Measurements from ENCODE around the gene NKD2.
"Not testable (repeated sequence)": the region's sequence is repeated elsewhere in the genome, so short reads cannot be mapped to it uniquely, and the experiment has no call there.

Gene NKD2

GRCh38 chr5:979100-979817 is 29.3 kb upstream of the NKD2 start:
- DNase-seq: no peak

GRCh38 chr5:980001-980588 is 28.5 kb upstream of the NKD2 start:
- no peak for DNase-seq

- no peak for DNase-seq
Measured at GRCh38 chr5:980966-981365, 27.6 kb upstream of the NKD2 start.

GRCh38 chr5:981456-981855 is 27.1 kb upstream of the NKD2 start:
- no peak for DNase-seq

- DNase-seq: peak; percentile 74
Measured at GRCh38 chr5:982377-983237, 26.0 kb upstream of the NKD2 start.

GRCh38 chr5:983238-983524 is 25.4 kb upstream of the NKD2 start:
- DNase-seq: no peak

- no peak for DNase-seq
Measured at GRCh38 chr5:983568-983967, 25.0 kb upstream of the NKD2 start.

- DNase-seq: no peak
Measured at GRCh38 chr5:984774-985173, 23.8 kb upstream of the NKD2 start.

GRCh38 chr5:987761-988160 is 20.8 kb upstream of the NKD2 start:
- DNase-seq: no peak

- no peak for DNase-seq
Measured at GRCh38 chr5:988322-988721, 20.3 kb upstream of the NKD2 start.

GRCh38 chr5:989961-990530 is 18.6 kb upstream of the NKD2 start:
- DNase-seq: no peak

- no peak for DNase-seq
Measured at GRCh38 chr5:991472-992267, 16.9 kb upstream of the NKD2 start.

GRCh38 chr5:994272-994607 is 14.4 kb upstream of the NKD2 start:
- no peak for DNase-seq

- DNase-seq: no peak
Measured at GRCh38 chr5:994821-995220, 13.8 kb upstream of the NKD2 start.

GRCh38 chr5:995318-995717 is 13.3 kb upstream of the NKD2 start:
- DNase-seq: no peak

- no peak for DNase-seq
Measured at GRCh38 chr5:997001-997474, 11.6 kb upstream of the NKD2 start.

- DNase-seq: no peak
Measured at GRCh38 chr5:997711-998110, 10.9 kb upstream of the NKD2 start.

- no peak for DNase-seq
Measured at GRCh38 chr5:998246-999031, 10.2 kb upstream of the NKD2 start.

GRCh38 chr5:999032-999501 is 9.5 kb upstream of the NKD2 start:
- DNase-seq: no peak

GRCh38 chr5:999724-1000123 is 8.9 kb upstream of the NKD2 start:
- no peak for DNase-seq

- DNase-seq: no peak
Measured at GRCh38 chr5:1000329-1000728, 8.3 kb upstream of the NKD2 start.

GRCh38 chr5:1000831-1001230 is 7.8 kb upstream of the NKD2 start:
- not testable (repeated sequence) for DNase-seq
